Smooth muscle cell (in vitro differentiated cells): ENCODE data around the gene TIMP2. TPM values are rescaled to one million over a fixed set of nuclear protein-coding genes. Genes with fewer than 3 reads are reported as not detected.

Experiments
- DNase-seq: peaks from one replicate; lab custom pipeline; 2025; ENCODE audit not compliant: unreplicated experiment; lab: John Stamatoyannopoulos, UW
- H2AFZ ChIP-seq: fragments of 200-600 bp; sonication (generic); 2 replicates; pipeline ENCODE4 v1.6.0; 2016; ENCODE audit warnings: antibody characterized with exemption, low read depth, mild to moderate bottlenecking
- H3F3A ChIP-seq: fragments of 200-600 bp; sonication (generic); 2 replicates; pipeline ENCODE4 v1.6.0; 2017; ENCODE audit warnings: antibody characterized with exemption, low read depth
- H3K27ac ChIP-seq: fragments of 200-600 bp; sonication (generic); 2 replicates; pipeline ENCODE4 v1.5.1; 2016; ENCODE audit warnings: low read depth, mild to moderate bottlenecking
- H3K27me3 ChIP-seq: fragments of 200-600 bp; sonication (generic); 2 replicates; pipeline ENCODE4 v1.6.1; 2016; ENCODE audit warnings: low read depth, mild to moderate bottlenecking
- H3K36me3 ChIP-seq: fragments of 200-600 bp; sonication (generic); 2 replicates; pipeline ENCODE4 v1.5.1; 2016; ENCODE audit warnings: low read depth
- H3K4me1 ChIP-seq: fragments of 200-600 bp; sonication (generic); 2 replicates; pipeline ENCODE4 v1.5.1; 2016; ENCODE audit warnings: low read depth
- H3K4me2 ChIP-seq: fragments of 200-600 bp; sonication (generic); 2 replicates; pipeline ENCODE4 v1.6.0; 2016; ENCODE audit warnings: mild to moderate bottlenecking
- H3K4me3 ChIP-seq: fragments of 200-600 bp; sonication (generic); 2 replicates; pipeline ENCODE4 v1.5.1; 2016; ENCODE audit warnings: mild to moderate bottlenecking
- H3K79me2 ChIP-seq: fragments of 200-600 bp; sonication (generic); 2 replicates; pipeline ENCODE4 v1.6.0; 2016; ENCODE audit warnings: low read depth, mild to moderate bottlenecking
- H3K9ac ChIP-seq: fragments of 200-600 bp; sonication (generic); 2 replicates; pipeline ENCODE4 v1.6.0; 2016; ENCODE audit warnings: low read depth
- H3K9me3 ChIP-seq: fragments of 200-600 bp; sonication (generic); replicated peaks from 2 replicates; pipeline ENCODE4 v1.5.1; 2016; ENCODE audit warnings: low read depth
- H4K20me1 ChIP-seq: fragments of 200-600 bp; sonication (generic); 2 replicates; pipeline ENCODE4 v1.6.0; 2016; ENCODE audit warnings: low read depth
- WGBS: methylation state at CpG from one replicate; pipeline ENCODE4 v1.1.7; 2016; ENCODE audit warnings: low lambda C conversion rate; 5-methylcytosine and 5-hydroxymethylcytosine counted together
- polyA plus RNA-seq: library from polyadenylated mRNA; unstranded; fragments of >200 nt; fragmentation: Nextera tagmentation; extraction: Ambion mirVana; gene quantifications from 2 replicates; pipeline ENCODE4 v1.2.1, GENCODE V29; 2016
- total RNA-seq: library from RNA; depleted of rRNA; stranded (reverse); fragments of >200 nt; gene quantifications from 2 replicates; pipeline ENCODE4 v1.2.3, GENCODE V29; 2014
- TF ChIP-seq, protein P1 (sequence below): fragments of 200-600 bp; sonication (generic); IDR thresholded peaks from 2 replicates; pipeline ENCODE4 v1.5.1; 2017; ENCODE audit warnings: borderline replicate concordance, mild to moderate bottlenecking, antibody characterized with exemption; ENCODE audit not compliant: insufficient read depth, poor library complexity, severe bottlenecking

TIMP2 gene
- total and polyA plus RNA-seq, 2 experiments from 2014 or later = 37.8 to 111 TPM

GRCh38 chr17:78818152-78818846 lies 106.9 kb downstream of the TIMP2 start:
- Histone ChIP-seq H3K9ac (no peak overlapping the region), H3K4me1 (no peaks in the 10 kb centered on the region), H3K4me3 (no peak overlapping the region), H3K36me3 (peaks cover 21% of the 10 kb centered on the region), H3K9me3 (no peaks in the 10 kb centered on the region), H3K27ac (no peak overlapping the region), H2AFZ (no peak overlapping the region), H3K4me2 (no peak overlapping the region), H3K27me3 (no peaks in the 10 kb centered on the region), H4K20me1 (peaks cover 13% of the 10 kb centered on the region), H3K79me2 (no peaks in the 10 kb centered on the region), H3F3A (peaks cover 4% of the 10 kb centered on the region)
- 95% methylated on average over 19 of the region's 19 CpGs for WGBS
- no peak for DNase-seq
- TF ChIP-seq, protein P1, sequence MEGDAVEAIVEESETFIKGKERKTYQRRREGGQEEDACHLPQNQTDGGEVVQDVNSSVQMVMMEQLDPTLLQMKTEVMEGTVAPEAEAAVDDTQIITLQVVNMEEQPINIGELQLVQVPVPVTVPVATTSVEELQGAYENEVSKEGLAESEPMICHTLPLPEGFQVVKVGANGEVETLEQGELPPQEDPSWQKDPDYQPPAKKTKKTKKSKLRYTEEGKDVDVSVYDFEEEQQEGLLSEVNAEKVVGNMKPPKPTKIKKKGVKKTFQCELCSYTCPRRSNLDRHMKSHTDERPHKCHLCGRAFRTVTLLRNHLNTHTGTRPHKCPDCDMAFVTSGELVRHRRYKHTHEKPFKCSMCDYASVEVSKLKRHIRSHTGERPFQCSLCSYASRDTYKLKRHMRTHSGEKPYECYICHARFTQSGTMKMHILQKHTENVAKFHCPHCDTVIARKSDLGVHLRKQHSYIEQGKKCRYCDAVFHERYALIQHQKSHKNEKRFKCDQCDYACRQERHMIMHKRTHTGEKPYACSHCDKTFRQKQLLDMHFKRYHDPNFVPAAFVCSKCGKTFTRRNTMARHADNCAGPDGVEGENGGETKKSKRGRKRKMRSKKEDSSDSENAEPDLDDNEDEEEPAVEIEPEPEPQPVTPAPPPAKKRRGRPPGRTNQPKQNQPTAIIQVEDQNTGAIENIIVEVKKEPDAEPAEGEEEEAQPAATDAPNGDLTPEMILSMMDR = no peak

- TF ChIP-seq, protein P1 = no peak
- no peaks in the 10 kb centered on the region for H3K9me3 ChIP-seq
- H3K4me2 ChIP-seq = no peak overlapping the region
- H3K79me2 ChIP-seq = no peaks in the 10 kb centered on the region
- peaks cover 23% of the 10 kb centered on the region for H3K36me3 ChIP-seq
- H4K20me1 ChIP-seq = peaks cover 11% of the 10 kb centered on the region
- H3K4me3 ChIP-seq = no peak overlapping the region
- 75% methylated on average over 6 of the region's 6 CpGs for WGBS
- DNase-seq = no peak
- no peak overlapping the region for H2AFZ ChIP-seq
- no peak overlapping the region for H3K9ac ChIP-seq
- no peaks in the 10 kb centered on the region for H3K4me1 ChIP-seq
- H3K27ac ChIP-seq = no peak overlapping the region
- no peaks in the 10 kb centered on the region for H3F3A ChIP-seq
- H3K27me3 ChIP-seq = no peaks in the 10 kb centered on the region
Measured at GRCh38 chr17:78817123-78817522, 108.1 kb downstream of the TIMP2 start.

DNA sequence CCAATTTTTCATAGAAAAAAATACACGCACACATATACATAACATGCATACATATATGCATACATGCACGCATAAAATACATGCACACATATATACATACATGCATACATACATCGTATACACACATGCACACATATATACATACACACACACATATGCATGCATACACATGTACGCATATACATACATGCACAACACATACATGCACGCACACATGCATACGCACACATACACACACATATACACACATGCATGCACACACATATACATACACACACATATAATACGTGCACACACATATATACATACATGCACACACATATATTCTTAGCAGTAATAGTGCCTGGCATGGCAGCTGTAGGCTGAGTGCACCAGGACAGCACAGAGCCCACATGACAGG lies 109.5 kb downstream of the TIMP2 start:
- H3K4me1 ChIP-seq = no peaks in the 10 kb centered on the region
- TF ChIP-seq, protein P1 = no peak
- H3F3A ChIP-seq = no peaks in the 10 kb centered on the region
- no peaks in the 10 kb centered on the region for H3K27me3 ChIP-seq
- 95% methylated on average over 7 of the region's 7 CpGs for WGBS
- no peak overlapping the region for H3K4me2 ChIP-seq
- DNase-seq = no peak
- no peak overlapping the region for H3K27ac ChIP-seq
- H3K9me3 ChIP-seq = no peaks in the 10 kb centered on the region
- H3K36me3 ChIP-seq = peaks cover 35% of the 10 kb centered on the region
- peaks cover 11% of the 10 kb centered on the region for H4K20me1 ChIP-seq
- no peaks in the 10 kb centered on the region for H3K79me2 ChIP-seq
- no peak overlapping the region for H3K4me3 ChIP-seq
- no peak overlapping the region for H3K9ac ChIP-seq
- no peak overlapping the region for H2AFZ ChIP-seq

DNA sequence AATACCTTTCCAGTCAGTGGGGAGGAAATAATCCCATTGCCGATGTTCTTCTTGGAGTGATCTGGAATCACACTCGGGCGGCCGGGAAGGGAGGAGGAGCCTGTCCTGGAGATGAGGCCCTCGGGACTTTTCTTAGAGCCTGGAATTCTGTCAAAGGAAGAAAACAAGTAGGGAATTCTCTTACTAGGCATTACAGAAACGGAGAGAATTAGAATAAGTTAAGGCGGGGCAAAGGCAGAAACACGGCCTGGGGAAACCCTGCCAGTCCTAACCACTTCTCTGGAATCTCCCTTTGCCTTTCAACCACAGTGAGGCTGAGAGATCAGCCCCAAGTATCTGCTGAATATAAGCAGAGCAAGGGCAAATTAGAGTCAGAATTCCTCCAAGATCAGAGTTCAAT lies 112.3 kb downstream of the TIMP2 start:
- Histone ChIP-seq H3K9ac (no peak overlapping the region), H3F3A (peaks cover 4% of the 10 kb centered on the region), H3K9me3 (no peaks in the 10 kb centered on the region), H3K79me2 (no peaks in the 10 kb centered on the region), H3K36me3 (peaks cover 33% of the 10 kb centered on the region), H3K27me3 (no peaks in the 10 kb centered on the region), H3K4me1 (no peaks in the 10 kb centered on the region), H3K4me2 (no peak overlapping the region), H2AFZ (no peak overlapping the region), H3K27ac (no peak overlapping the region), H3K4me3 (no peak overlapping the region), H4K20me1 (peaks cover 11% of the 10 kb centered on the region)
- DNase-seq = no peak
- TF ChIP-seq, protein P1 = no peak
- 87% methylated on average over 8 of the region's 8 CpGs for WGBS
